Measurements from ENCODE around the gene ASNSD1.

Gene ASNSD1

GRCh38 chr2:189628817-189629530 lies 32.3 kb upstream of the ASNSD1 start:
- Histone ChIP-seq H3K36me3 (ENCODE audit: insufficient read depth, low read length) (no peaks in the 10 kb centered on the region), H3K9ac (ENCODE audit: low read depth, low read length) (no peak overlapping the region), H3K4me3 (ENCODE audit: low read length) (no peak overlapping the region), H3K27me3 (ENCODE audit: insufficient read depth, low read length) (no peaks in the 10 kb centered on the region), H3K27ac (ENCODE audit: low read depth, low read length) (no peak overlapping the region), H3K4me1 (ENCODE audit: insufficient read depth, low read length) (peaks cover 9% of the 10 kb centered on the region; the same call in 1 of the 2 replicates), H3K9me3 (ENCODE audit: insufficient read depth, low read depth, low read length) (no peaks in the 10 kb centered on the region)
- WGBS = 95% methylated on average over 9 of the region's 9 CpGs

DNA sequence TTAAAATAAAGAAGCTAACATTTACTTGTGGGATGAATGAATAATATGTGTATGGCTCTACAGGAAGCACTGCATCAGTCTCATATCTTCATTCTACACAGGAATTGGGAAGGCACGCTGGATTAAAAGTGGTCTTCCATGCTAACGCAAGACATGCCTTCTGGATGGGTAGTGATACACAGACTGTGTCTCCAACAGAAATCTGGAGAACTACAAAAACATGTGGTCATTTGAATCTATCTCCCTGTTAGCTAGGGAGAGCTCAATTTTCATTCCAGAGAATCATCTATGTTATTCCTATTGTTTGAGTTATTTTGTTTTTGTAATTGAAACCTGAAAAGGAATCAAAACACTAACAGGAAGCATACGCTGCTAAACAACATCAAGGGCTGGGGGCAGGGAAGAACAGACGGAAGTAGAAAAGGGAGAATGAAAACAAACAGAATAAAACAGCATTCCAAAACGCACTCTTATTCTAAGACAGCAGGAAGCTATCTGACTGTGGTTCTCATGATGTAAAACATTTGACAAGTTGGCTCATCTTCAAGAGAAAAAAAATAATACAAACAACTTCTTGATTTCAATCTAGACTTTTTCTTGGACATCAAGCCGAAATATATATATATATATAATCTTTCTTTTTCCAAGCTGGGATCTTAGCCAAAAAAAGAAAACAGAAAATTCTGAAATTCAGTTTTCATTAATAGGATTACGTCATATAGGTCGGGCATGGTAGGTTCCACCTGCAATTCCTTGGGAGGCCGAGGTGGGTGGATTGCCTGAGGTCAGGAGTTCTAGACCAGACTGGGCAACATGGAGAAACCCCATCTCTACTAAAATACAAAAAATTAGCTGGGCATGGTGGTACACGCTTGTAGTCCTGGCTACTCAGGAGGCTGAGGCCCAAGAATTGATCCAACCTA lies 31.5 kb upstream of the ASNSD1 start:
- 98% methylated on average over 9 of the region's 10 CpGs for WGBS
- no peak overlapping the region for H3K4me3 ChIP-seq (ENCODE audit: low read length)
- H3K27ac ChIP-seq (ENCODE audit: low read depth, low read length) = no peak overlapping the region

DNA sequence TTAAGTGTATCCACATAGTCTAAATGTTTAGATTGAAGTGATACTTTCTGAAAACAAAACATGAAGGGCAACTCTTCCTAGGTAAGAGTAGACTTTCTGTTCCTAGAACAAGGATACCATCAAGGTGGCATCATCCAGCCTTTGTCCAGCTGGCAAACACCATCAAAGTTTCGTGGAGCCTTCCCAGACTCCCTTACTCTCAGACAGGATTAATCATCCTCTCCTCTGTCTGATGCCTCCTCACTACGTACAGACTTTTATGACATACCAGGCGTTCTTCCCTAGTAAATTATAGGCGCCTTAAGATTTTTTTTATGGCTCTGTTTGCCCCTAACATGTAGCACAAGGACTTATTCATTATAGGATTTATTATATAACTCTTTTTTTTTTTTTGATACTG lies 29.4 kb upstream of the ASNSD1 start:
- no peaks in the 10 kb centered on the region for H3K4me1 ChIP-seq (ENCODE audit: insufficient read depth, low read length)
- H3K36me3 ChIP-seq (ENCODE audit: insufficient read depth, low read length) = no peaks in the 10 kb centered on the region
- 96% methylated on average over 4 of the region's 4 CpGs for WGBS
- no peaks in the 10 kb centered on the region for H3K9me3 ChIP-seq (ENCODE audit: insufficient read depth, low read depth, low read length)
- H3K27me3 ChIP-seq (ENCODE audit: insufficient read depth, low read length) = no peaks in the 10 kb centered on the region
- no peak overlapping the region for H3K4me3 ChIP-seq (ENCODE audit: low read length)
- no peak overlapping the region for H3K9ac ChIP-seq (ENCODE audit: low read depth, low read length)
- H3K27ac ChIP-seq (ENCODE audit: low read depth, low read length) = no peak overlapping the region

More for the DNA sequence above, 31.5 kb upstream of the ASNSD1 start:
- H3K9me3 ChIP-seq (ENCODE audit: insufficient read depth, low read depth, low read length) = no peaks in the 10 kb centered on the region
- no peaks in the 10 kb centered on the region for H3K36me3 ChIP-seq (ENCODE audit: insufficient read depth, low read length)
- no peaks in the 10 kb centered on the region for H3K27me3 ChIP-seq (ENCODE audit: insufficient read depth, low read length)
- H3K4me1 ChIP-seq (ENCODE audit: insufficient read depth, low read length) = peaks cover 1% of the 10 kb centered on the region; the same call in 1 of the 2 replicates
- no peak overlapping the region for H3K9ac ChIP-seq (ENCODE audit: low read depth, low read length)

- H3K4me3 ChIP-seq (ENCODE audit: low read length) = no peak overlapping the region
Measured at GRCh38 chr2:189633392-189633811, 27.9 kb upstream of the ASNSD1 start.

GRCh38 chr2:189635353-189635752 lies 25.9 kb upstream of the ASNSD1 start:
- H3K36me3 ChIP-seq (ENCODE audit: insufficient read depth, low read length) = no peaks in the 10 kb centered on the region
- no peak overlapping the region for H3K27ac ChIP-seq (ENCODE audit: low read depth, low read length)
- no peaks in the 10 kb centered on the region for H3K9me3 ChIP-seq (ENCODE audit: insufficient read depth, low read depth, low read length)
- H3K4me1 ChIP-seq (ENCODE audit: insufficient read depth, low read length) = no peaks in the 10 kb centered on the region
- no peaks in the 10 kb centered on the region for H3K27me3 ChIP-seq (ENCODE audit: insufficient read depth, low read length)
- 93% methylated on average over 2 of the region's 2 CpGs for WGBS
- no peak overlapping the region for H3K4me3 ChIP-seq (ENCODE audit: low read length)
- no peak overlapping the region for H3K9ac ChIP-seq (ENCODE audit: low read depth, low read length)

More at GRCh38 chr2:189633392-189633811, 27.9 kb upstream of the ASNSD1 start:
- 51% methylated on average over 5 of the region's 5 CpGs for WGBS
- Histone ChIP-seq H3K27ac (ENCODE audit: low read depth, low read length) (no peak overlapping the region), H3K4me1 (ENCODE audit: insufficient read depth, low read length) (no peaks in the 10 kb centered on the region), H3K27me3 (ENCODE audit: insufficient read depth, low read length) (no peaks in the 10 kb centered on the region), H3K9ac (ENCODE audit: low read depth, low read length) (no peak overlapping the region), H3K36me3 (ENCODE audit: insufficient read depth, low read length) (no peaks in the 10 kb centered on the region), H3K9me3 (ENCODE audit: insufficient read depth, low read depth, low read length) (no peaks in the 10 kb centered on the region)

- Histone ChIP-seq H3K9me3 (ENCODE audit: insufficient read depth, low read depth, low read length) (no peaks in the 10 kb centered on the region), H3K4me3 (ENCODE audit: low read length) (no peak overlapping the region), H3K36me3 (ENCODE audit: insufficient read depth, low read length) (no peaks in the 10 kb centered on the region), H3K9ac (ENCODE audit: low read depth, low read length) (no peak overlapping the region), H3K4me1 (ENCODE audit: insufficient read depth, low read length) (peaks cover 13% of the 10 kb centered on the region), H3K27me3 (ENCODE audit: insufficient read depth, low read length) (no peaks in the 10 kb centered on the region), H3K27ac (ENCODE audit: low read depth, low read length) (no peak overlapping the region)
- WGBS = 91% methylated on average over 4 of the region's 4 CpGs
Measured at GRCh38 chr2:189638301-189639006, 22.8 kb upstream of the ASNSD1 start.

GRCh38 chr2:189639007-189639609 lies 22.2 kb upstream of the ASNSD1 start:
- H3K9ac ChIP-seq (ENCODE audit: low read depth, low read length) = no peak overlapping the region
- H3K27ac ChIP-seq (ENCODE audit: low read depth, low read length) = no peak overlapping the region
- WGBS = 64% methylated on average over 3 of the region's 3 CpGs
- H3K36me3 ChIP-seq (ENCODE audit: insufficient read depth, low read length) = no peaks in the 10 kb centered on the region
- no peaks in the 10 kb centered on the region for H3K9me3 ChIP-seq (ENCODE audit: insufficient read depth, low read depth, low read length)
- H3K27me3 ChIP-seq (ENCODE audit: insufficient read depth, low read length) = no peaks in the 10 kb centered on the region
- H3K4me1 ChIP-seq (ENCODE audit: insufficient read depth, low read length) = peaks cover 13% of the 10 kb centered on the region
- H3K4me3 ChIP-seq (ENCODE audit: low read length) = no peak overlapping the region

DNA sequence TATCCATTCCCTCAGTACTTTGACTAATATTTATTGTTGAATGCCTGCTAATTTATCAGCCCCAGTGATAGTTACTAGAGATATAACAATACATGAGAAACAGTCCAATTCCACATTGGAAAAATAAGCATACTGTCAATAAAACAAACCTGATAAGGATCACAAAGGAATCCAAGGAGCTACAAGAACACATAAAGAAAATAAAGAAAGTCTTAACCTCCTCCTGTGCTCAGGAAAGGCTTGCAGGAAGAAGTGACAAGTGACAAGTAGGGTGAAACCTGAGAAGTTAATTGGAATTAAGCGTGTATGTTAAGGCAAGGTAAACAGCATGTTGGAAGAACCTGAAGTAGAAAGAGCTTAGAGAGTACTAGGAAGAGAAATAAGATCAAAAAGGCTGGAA lies 20.3 kb upstream of the ASNSD1 start:
- Histone ChIP-seq H3K9me3 (ENCODE audit: insufficient read depth, low read depth, low read length) (no peaks in the 10 kb centered on the region), H3K27ac (ENCODE audit: low read depth, low read length) (peak overlapping the region; percentile 1; the same call in 1 of the 2 replicates), H3K4me3 (ENCODE audit: low read length) (peak overlapping the region; percentile 4; the same call in 1 of the 2 replicates), H3K4me1 (ENCODE audit: insufficient read depth, low read length) (peaks cover 13% of the 10 kb centered on the region), H3K27me3 (ENCODE audit: insufficient read depth, low read length) (no peaks in the 10 kb centered on the region), H3K36me3 (ENCODE audit: insufficient read depth, low read length) (no peaks in the 10 kb centered on the region), H3K9ac (ENCODE audit: low read depth, low read length) (no peak overlapping the region)
- 16% methylated on average over 1 of the region's 1 CpG for WGBS

- Histone ChIP-seq H3K27me3 (ENCODE audit: insufficient read depth, low read length) (no peaks in the 10 kb centered on the region), H3K9ac (ENCODE audit: low read depth, low read length) (no peak overlapping the region), H3K4me1 (ENCODE audit: insufficient read depth, low read length) (peaks cover 13% of the 10 kb centered on the region), H3K9me3 (ENCODE audit: insufficient read depth, low read depth, low read length) (no peaks in the 10 kb centered on the region), H3K27ac (ENCODE audit: low read depth, low read length) (no peak overlapping the region), H3K4me3 (ENCODE audit: low read length) (peak overlapping the region; percentile 4; the same call in 1 of the 2 replicates), H3K36me3 (ENCODE audit: insufficient read depth, low read length) (no peaks in the 10 kb centered on the region)
- 80% methylated on average over 2 of the region's 2 CpGs for WGBS
Measured at GRCh38 chr2:189641590-189641989, 19.7 kb upstream of the ASNSD1 start.

DNA sequence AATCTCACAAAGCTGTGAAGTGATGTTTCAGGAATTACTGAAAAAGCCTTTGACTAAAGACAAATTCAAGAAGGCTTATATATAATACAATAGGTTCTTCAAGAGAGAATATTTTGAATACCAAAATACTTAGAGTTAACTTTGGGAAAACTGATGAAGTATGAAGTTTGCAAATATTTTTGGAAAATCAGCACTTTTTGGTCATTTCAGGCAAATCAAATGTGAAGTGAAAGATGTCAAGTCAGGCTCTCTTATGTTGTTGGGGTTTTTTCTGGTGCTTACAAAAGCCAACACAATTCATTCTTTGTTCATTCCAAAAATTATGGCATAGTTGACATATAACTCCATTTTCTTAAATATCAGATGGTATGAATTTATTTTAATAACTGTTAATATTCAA lies 14.7 kb upstream of the ASNSD1 start:
- Histone ChIP-seq H3K36me3 (ENCODE audit: insufficient read depth, low read length) (no peaks in the 10 kb centered on the region), H3K9ac (ENCODE audit: low read depth, low read length) (no peak overlapping the region), H3K27me3 (ENCODE audit: insufficient read depth, low read length) (no peaks in the 10 kb centered on the region), H3K9me3 (ENCODE audit: insufficient read depth, low read depth, low read length) (no peaks in the 10 kb centered on the region), H3K4me1 (ENCODE audit: insufficient read depth, low read length) (peaks cover 5% of the 10 kb centered on the region), H3K27ac (ENCODE audit: low read depth, low read length) (no peak overlapping the region), H3K4me3 (ENCODE audit: low read length) (no peak overlapping the region)

Measured in HUES64 (cell line).